OCI-LY3 (cell line): Measurements from ENCODE around the gene COMT.

Experiments
- CTCF ChIP-seq: fragments of 200-600, 300-600 bp; sonication (generic); IDR thresholded peaks from 2 replicates; pipeline ENCODE4 v1.5.1; 2014; ENCODE audit warnings: antibody characterized with exemption, low read length, low read depth
- EZH2phosphoT487 ChIP-seq: fragments of 200-600 bp; shearing (Covaris generic); IDR thresholded peaks from 2 replicates; pipeline ENCODE4 v1.6.1; 2018; ENCODE audit warnings: antibody characterized with exemption, mixed run types, low read depth

GRCh38 chr22:19965771-19966709 is 24.5 kb downstream of the COMT start:
- TF ChIP-seq CTCF = peak; percentile 32
- TF ChIP-seq EZH2phosphoT487 = no peak
